GM12872 (cell line): ENCODE measurements around the gene RPL12.

Experiments used
- CTCF ChIP-seq: IDR thresholded peaks from 3 replicates; pipeline ENCODE4 v1.5.1; 2011; ENCODE audit warnings: low read depth, mild to moderate bottlenecking, low read length, moderate library complexity; ENCODE audit not compliant: insufficient read depth

RPL12 gene

GRCh38 chr9:127450830-127451607 is at the start of gene RPL12, which contains the start of gene LRSAM1:
TSS of gene RPL12 (minus strand) at chr9:127451406. CDS start at chr9:127451317, 89 bp downstream.
TSS of gene LRSAM1 (plus strand) at chr9:127451510. CDS start at chr9:127454528, 3,018 bp downstream.
- TF ChIP-seq CTCF = peak; percentile 24; the same call in 1 of the 3 replicates

- TF ChIP-seq CTCF = no peak
These were observed 49.7 kb upstream of the RPL12 start for GRCh38 chr9:127500862-127501261.

- no peak for TF ChIP-seq CTCF
These were observed 49.2 kb upstream of the RPL12 start for GRCh38 chr9:127500399-127500798.

- TF ChIP-seq CTCF = no peak
These were observed 47.1 kb upstream of the RPL12 start for GRCh38 chr9:127498298-127498697.

GRCh38 chr9:127497656-127498290 is 46.6 kb upstream of the RPL12 start:
- no peak for TF ChIP-seq CTCF

- TF ChIP-seq CTCF = no peak
These were observed 45.8 kb upstream of the RPL12 start for GRCh38 chr9:127496974-127497373.

- no peak for TF ChIP-seq CTCF
These were observed 44.8 kb upstream of the RPL12 start for GRCh38 chr9:127495884-127496555.
